HL-60 (cell line): Measurements from ENCODE around the gene GPC5.

Source experiments
- DNase-seq, 2 experiments: peaks; one replicate each; pipeline ENCODE4 v3.0.0-alpha.2; 2010 to 2020; ENCODE audit warnings: low read depth in 1 of 2, low spot score in 1 of 2
- H3K27ac ChIP-seq: fragments of 250-450 bp; sonication (Bioruptor Pico); replicated peaks from 2 replicates; pipeline ENCODE4 v1.5.1; 2020; ENCODE audit warnings: mild to moderate bottlenecking, moderate library complexity
- H3K27me3 ChIP-seq: fragments of 250-450 bp; sonication (Bioruptor Pico); 2 replicates; pipeline ENCODE4 v1.5.1; 2021; ENCODE audit warnings: mild to moderate bottlenecking, moderate library complexity; ENCODE audit not compliant: insufficient read depth, poor library complexity, severe bottlenecking
- H3K4me3 ChIP-seq: replicated peaks from 2 replicates; pipeline ENCODE4 v1.5.1; 2011; ENCODE audit warnings: mild to moderate bottlenecking, control low read depth, low read length; ENCODE audit not compliant: insufficient read depth
- GABPA ChIP-seq: IDR thresholded peaks from 2 replicates; pipeline ENCODE4 v1.6.1; 2012; ENCODE audit warnings: low read depth
- POLR2AphosphoS5 ChIP-seq: IDR thresholded peaks from 2 replicates; pipeline ENCODE4 v1.6.1; 2012; ENCODE audit warnings: low read depth
- SPI1 ChIP-seq: IDR thresholded peaks from 2 replicates; pipeline ENCODE4 v1.6.1; 2012; ENCODE audit warnings: low read depth, mild to moderate bottlenecking, borderline replicate concordance
- TF ChIP-seq, protein P1 (sequence below): IDR thresholded peaks from 2 replicates; pipeline ENCODE4 v1.6.1; 2012; ENCODE audit warnings: low read depth; ENCODE audit not compliant: insufficient replicate concordance
- TF ChIP-seq, protein P2 (sequence below): IDR thresholded peaks from one replicate; pipeline ENCODE4 v1.5.1; 2011; ENCODE audit warnings: low read length, control low read depth, inconsistent platforms; ENCODE audit not compliant: insufficient read depth

The GPC5 gene

DNA sequence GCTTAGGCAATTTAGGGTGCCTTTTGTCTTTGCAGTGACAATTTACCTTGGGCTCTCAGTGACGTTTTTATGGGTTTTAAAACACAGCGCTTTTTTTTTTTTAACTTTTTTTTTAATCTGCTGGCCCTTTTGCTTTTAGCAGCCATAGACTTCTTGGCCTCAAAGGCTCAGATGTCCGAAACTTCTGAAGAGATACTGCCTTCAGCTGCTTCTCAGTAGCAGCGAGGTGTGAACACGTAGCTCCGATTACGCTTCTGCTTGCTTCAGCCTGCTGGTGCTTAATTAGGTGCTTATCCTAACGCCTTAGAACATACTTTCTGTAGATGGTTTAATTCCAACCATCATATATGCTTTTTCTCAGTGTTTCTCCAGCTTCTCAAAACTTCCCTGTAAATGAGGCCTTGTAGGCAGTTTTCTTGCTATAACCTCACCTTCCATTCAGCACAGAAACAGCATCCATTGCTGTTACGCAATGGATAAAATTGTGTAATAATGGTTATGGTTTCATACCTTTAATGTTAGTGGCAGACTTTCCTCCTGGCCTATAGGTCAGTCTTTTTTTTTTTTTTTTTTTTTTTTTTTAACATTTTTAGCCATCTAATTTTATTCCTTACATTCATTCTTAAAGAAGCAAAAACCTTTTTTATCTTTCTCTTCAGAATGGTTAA is 723.9 kb downstream of the GPC5 start:
- H3K27ac ChIP-seq = no peak overlapping the region
- no peak overlapping the region for H3K4me3 ChIP-seq
- TF ChIP-seq, protein P1, sequence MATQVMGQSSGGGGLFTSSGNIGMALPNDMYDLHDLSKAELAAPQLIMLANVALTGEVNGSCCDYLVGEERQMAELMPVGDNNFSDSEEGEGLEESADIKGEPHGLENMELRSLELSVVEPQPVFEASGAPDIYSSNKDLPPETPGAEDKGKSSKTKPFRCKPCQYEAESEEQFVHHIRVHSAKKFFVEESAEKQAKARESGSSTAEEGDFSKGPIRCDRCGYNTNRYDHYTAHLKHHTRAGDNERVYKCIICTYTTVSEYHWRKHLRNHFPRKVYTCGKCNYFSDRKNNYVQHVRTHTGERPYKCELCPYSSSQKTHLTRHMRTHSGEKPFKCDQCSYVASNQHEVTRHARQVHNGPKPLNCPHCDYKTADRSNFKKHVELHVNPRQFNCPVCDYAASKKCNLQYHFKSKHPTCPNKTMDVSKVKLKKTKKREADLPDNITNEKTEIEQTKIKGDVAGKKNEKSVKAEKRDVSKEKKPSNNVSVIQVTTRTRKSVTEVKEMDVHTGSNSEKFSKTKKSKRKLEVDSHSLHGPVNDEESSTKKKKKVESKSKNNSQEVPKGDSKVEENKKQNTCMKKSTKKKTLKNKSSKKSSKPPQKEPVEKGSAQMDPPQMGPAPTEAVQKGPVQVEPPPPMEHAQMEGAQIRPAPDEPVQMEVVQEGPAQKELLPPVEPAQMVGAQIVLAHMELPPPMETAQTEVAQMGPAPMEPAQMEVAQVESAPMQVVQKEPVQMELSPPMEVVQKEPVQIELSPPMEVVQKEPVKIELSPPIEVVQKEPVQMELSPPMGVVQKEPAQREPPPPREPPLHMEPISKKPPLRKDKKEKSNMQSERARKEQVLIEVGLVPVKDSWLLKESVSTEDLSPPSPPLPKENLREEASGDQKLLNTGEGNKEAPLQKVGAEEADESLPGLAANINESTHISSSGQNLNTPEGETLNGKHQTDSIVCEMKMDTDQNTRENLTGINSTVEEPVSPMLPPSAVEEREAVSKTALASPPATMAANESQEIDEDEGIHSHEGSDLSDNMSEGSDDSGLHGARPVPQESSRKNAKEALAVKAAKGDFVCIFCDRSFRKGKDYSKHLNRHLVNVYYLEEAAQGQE = no peak
- no peak for DNase-seq
- H3K27me3 ChIP-seq = no peaks in the 10 kb centered on the region

DNA sequence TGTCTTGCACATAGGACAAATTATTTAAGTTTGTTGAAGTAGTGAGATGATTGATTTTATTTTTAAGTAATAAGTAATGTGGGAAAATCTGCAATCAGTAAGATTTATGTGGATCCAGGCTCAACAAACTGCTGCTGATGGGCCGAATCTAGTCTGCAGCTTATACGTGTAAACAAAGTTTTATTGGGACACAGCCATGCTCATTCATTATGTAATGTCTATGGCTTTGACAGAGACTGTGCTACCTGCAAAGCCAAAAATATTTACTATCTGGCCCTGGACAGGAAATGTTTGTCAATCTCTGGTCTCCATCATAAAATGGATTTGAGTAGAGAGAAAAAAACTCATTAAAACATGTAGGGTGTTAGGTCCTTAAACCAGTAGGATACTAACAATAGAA is 728.0 kb downstream of the GPC5 start:
- H3K4me3 ChIP-seq = no peak overlapping the region
- H3K27ac ChIP-seq = no peak overlapping the region
- no peaks in the 10 kb centered on the region for H3K27me3 ChIP-seq
- no peak for DNase-seq
- TF ChIP-seq POLR2AphosphoS5 (no peak), GABPA (no peak), SPI1 (no peak)
- TF ChIP-seq, protein P1 = no peak
- TF ChIP-seq, protein P2, sequence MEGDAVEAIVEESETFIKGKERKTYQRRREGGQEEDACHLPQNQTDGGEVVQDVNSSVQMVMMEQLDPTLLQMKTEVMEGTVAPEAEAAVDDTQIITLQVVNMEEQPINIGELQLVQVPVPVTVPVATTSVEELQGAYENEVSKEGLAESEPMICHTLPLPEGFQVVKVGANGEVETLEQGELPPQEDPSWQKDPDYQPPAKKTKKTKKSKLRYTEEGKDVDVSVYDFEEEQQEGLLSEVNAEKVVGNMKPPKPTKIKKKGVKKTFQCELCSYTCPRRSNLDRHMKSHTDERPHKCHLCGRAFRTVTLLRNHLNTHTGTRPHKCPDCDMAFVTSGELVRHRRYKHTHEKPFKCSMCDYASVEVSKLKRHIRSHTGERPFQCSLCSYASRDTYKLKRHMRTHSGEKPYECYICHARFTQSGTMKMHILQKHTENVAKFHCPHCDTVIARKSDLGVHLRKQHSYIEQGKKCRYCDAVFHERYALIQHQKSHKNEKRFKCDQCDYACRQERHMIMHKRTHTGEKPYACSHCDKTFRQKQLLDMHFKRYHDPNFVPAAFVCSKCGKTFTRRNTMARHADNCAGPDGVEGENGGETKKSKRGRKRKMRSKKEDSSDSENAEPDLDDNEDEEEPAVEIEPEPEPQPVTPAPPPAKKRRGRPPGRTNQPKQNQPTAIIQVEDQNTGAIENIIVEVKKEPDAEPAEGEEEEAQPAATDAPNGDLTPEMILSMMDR = no peak

DNA sequence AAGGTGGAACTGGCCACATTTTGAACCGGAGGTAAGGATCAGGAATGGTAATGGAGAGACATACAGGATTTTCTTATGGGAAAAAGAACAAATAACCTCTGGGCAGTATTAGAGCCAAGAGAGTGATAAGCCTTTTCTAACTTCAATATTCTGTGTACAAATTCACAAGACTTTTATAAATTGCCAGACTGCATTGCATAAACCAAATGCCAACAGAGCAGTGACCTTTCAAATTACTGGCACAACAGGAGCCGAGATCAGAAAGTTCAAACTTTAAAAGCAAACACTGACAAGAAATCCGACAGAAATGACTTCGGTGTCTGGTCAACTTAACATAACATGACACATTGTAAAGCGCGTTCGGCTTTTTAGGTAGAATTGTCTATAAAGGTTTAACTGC is 737.1 kb downstream of the GPC5 start:
- no peak overlapping the region for H3K4me3 ChIP-seq
- H3K27ac ChIP-seq = no peak overlapping the region
- H3K27me3 ChIP-seq = no peaks in the 10 kb centered on the region
- TF ChIP-seq, protein P2 = no peak
- no peak for TF ChIP-seq GABPA
- TF ChIP-seq SPI1 = no peak
- TF ChIP-seq, protein P1 = no peak
- TF ChIP-seq POLR2AphosphoS5 = no peak
- DNase-seq = no peak
